KMS-11 (cell line): ENCODE results near the gene CHST10.

Experiments
- H2AFZ ChIP-seq: fragments of 200-600 bp; sonication (generic); 2 replicates; pipeline ENCODE4 v1.6.1; 2016; ENCODE audit warnings: antibody characterized with exemption, mixed run types, low read depth
- H3K27ac ChIP-seq: fragments of 200-600 bp; sonication (generic); 2 replicates; pipeline ENCODE4 v1.6.1; 2016; ENCODE audit warnings: mild to moderate bottlenecking, mixed run types
- H3K27me3 ChIP-seq: fragments of 200-600 bp; sonication (generic); 2 replicates; pipeline ENCODE4 v1.6.1; 2017; ENCODE audit warnings: mild to moderate bottlenecking, low read depth, mixed run types, moderate library complexity; ENCODE audit not compliant: insufficient read depth
- H3K36me3 ChIP-seq: fragments of 200-600 bp; sonication (generic); 2 replicates; pipeline ENCODE4 v1.6.1; 2017; ENCODE audit warnings: mild to moderate bottlenecking, mixed run types; ENCODE audit not compliant: insufficient read depth
- H3K4me1 ChIP-seq: fragments of 200-600 bp; sonication (generic); 2 replicates; pipeline ENCODE4 v1.6.1; 2016; ENCODE audit warnings: mild to moderate bottlenecking, low read depth, mixed run types; ENCODE audit not compliant: poor library complexity, severe bottlenecking
- H3K4me2 ChIP-seq: fragments of 200-600 bp; sonication (generic); 2 replicates; pipeline ENCODE4 v1.7.0; 2016; ENCODE audit warnings: mild to moderate bottlenecking, mixed run types
- H3K4me3 ChIP-seq: fragments of 200-600 bp; sonication (generic); IDR thresholded peaks from 2 replicates; pipeline ENCODE4 v1.6.1; 2017; ENCODE audit warnings: low read depth, low read length, mixed read lengths; ENCODE audit not compliant: insufficient read depth
- H3K79me2 ChIP-seq: fragments of 200-600 bp; sonication (generic); 2 replicates; pipeline ENCODE4 v1.6.1; 2016; ENCODE audit warnings: low read depth, mixed run types; ENCODE audit not compliant: insufficient read depth
- H3K9ac ChIP-seq: fragments of 200-600 bp; sonication (generic); 2 replicates; pipeline ENCODE4 v1.6.1; 2016; ENCODE audit warnings: mild to moderate bottlenecking, mixed run types
- H4K20me1 ChIP-seq: fragments of 200-600 bp; sonication (generic); 2 replicates; pipeline ENCODE4 v1.6.1; 2016; ENCODE audit warnings: mild to moderate bottlenecking, mixed run types; ENCODE audit not compliant: insufficient read depth
- TF ChIP-seq, protein P1 (sequence below): fragments of 200-600 bp; sonication (generic); conservative IDR thresholded peaks from 2 replicates; pipeline ENCODE4 v1.6.1; 2017; ENCODE audit warnings: low read depth, mild to moderate bottlenecking, antibody characterized with exemption, low read length, moderate library complexity, mixed read lengths

The CHST10 gene

DNA sequence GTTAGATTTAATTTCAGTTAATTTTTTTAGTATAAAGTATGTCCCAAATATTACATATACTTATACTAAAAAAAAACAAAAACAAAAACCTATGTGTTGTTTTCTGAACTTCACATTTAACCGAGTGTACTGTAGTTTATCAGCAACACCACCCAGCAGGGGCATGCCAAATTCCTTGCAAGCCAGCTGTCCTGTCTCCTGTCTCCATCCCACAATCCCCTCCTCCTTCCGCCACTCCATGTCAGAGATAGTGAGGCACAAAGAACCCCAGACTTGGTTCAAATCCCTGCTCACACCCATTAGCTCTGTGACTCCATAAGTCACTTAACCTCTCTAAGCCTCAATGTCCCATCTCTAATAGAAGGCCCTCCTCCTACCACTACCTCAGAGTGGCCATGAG lies 9.4 kb downstream of the CHST10 start:
- Histone ChIP-seq H3K36me3 (no peaks in the 10 kb centered on the region), H3K27me3 (no peaks in the 10 kb centered on the region), H2AFZ (no peak overlapping the region), H3K4me3 (no peak overlapping the region), H3K4me1 (no peaks in the 10 kb centered on the region), H3K27ac (no peak overlapping the region), H3K79me2 (no peaks in the 10 kb centered on the region), H4K20me1 (no peaks in the 10 kb centered on the region), H3K4me2 (no peak overlapping the region), H3K9ac (no peak overlapping the region)
- TF ChIP-seq, protein P1, sequence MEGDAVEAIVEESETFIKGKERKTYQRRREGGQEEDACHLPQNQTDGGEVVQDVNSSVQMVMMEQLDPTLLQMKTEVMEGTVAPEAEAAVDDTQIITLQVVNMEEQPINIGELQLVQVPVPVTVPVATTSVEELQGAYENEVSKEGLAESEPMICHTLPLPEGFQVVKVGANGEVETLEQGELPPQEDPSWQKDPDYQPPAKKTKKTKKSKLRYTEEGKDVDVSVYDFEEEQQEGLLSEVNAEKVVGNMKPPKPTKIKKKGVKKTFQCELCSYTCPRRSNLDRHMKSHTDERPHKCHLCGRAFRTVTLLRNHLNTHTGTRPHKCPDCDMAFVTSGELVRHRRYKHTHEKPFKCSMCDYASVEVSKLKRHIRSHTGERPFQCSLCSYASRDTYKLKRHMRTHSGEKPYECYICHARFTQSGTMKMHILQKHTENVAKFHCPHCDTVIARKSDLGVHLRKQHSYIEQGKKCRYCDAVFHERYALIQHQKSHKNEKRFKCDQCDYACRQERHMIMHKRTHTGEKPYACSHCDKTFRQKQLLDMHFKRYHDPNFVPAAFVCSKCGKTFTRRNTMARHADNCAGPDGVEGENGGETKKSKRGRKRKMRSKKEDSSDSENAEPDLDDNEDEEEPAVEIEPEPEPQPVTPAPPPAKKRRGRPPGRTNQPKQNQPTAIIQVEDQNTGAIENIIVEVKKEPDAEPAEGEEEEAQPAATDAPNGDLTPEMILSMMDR: no peak

DNA sequence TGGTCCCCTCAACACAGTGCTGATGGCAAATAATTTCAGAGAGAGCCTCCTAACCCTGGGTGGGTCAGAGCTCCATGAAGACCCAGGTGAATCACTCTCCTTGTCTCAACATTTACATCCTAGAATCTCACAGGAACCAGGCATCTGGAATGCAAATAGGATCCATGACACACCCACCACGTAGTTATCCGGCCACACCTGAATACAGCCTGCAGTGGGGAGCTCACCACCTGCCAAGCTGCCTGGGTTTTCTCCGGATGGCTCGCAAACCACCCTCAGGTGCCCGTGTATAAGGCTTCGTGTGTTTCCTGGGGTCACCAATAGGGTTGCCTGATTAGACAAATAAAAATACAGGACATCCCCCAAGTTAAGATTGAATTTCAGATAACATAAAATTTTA lies 9.9 kb downstream of the CHST10 start:
- no peak overlapping the region for H3K4me3 ChIP-seq
- no peaks in the 10 kb centered on the region for H3K4me1 ChIP-seq
- no peak overlapping the region for H2AFZ ChIP-seq
- no peaks in the 10 kb centered on the region for H4K20me1 ChIP-seq
- H3K79me2 ChIP-seq: no peaks in the 10 kb centered on the region
- no peaks in the 10 kb centered on the region for H3K36me3 ChIP-seq
- H3K9ac ChIP-seq: no peak overlapping the region
- no peak overlapping the region for H3K27ac ChIP-seq
- TF ChIP-seq, protein P1: no peak
- H3K27me3 ChIP-seq: no peaks in the 10 kb centered on the region
- no peak overlapping the region for H3K4me2 ChIP-seq

DNA sequence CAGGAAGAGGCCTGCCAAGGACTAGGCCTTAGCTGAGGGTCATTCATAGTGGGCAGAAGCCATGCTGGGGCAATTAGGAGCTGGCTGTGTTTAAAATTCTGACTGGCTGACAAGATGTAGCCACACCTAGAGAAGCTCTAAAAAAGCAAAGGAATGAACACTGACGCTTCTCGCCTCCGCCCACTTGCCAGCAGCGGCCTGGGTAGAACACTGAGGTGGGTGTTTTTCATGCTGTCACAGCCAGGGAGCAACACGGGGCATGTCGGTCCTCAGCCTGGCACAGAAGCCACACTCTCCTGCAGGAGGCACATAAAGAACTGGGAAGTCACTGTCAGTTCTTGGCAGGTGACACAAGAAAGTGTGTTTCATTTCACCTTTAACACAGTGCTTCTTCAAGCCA lies 10.4 kb downstream of the CHST10 start:
- Histone ChIP-seq H3K79me2 (no peaks in the 10 kb centered on the region), H3K4me3 (no peak overlapping the region), H3K9ac (no peak overlapping the region), H3K36me3 (no peaks in the 10 kb centered on the region), H3K4me1 (no peaks in the 10 kb centered on the region), H3K4me2 (no peak overlapping the region), H2AFZ (no peak overlapping the region), H4K20me1 (no peaks in the 10 kb centered on the region), H3K27ac (no peak overlapping the region), H3K27me3 (no peaks in the 10 kb centered on the region)
- TF ChIP-seq, protein P1: no peak

DNA sequence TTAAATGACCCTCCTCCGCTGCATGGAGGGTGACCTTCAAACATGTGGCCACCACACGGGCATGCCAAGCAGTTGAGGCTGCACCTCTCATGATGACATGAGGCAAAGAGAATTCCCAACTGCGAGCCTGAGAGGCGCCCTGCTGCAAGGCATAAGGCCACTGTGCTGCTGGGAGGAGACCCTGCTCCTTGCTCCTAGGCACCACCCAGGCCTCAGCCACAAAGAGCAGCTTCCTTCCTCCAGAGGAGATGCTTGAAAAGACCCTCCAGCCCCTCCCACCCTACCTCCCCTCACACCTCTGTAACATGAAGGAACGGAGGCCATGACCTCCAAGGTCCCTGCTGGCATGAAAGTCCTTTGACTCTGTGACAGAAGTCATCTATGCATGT lies 11.4 kb downstream of the CHST10 start:
- TF ChIP-seq, protein P1: no peak
- no peaks in the 10 kb centered on the region for H3K79me2 ChIP-seq
- H3K9ac ChIP-seq: no peak overlapping the region
- H3K27ac ChIP-seq: no peak overlapping the region
- H2AFZ ChIP-seq: no peak overlapping the region
- H3K4me1 ChIP-seq: no peaks in the 10 kb centered on the region
- H4K20me1 ChIP-seq: no peaks in the 10 kb centered on the region
- H3K4me3 ChIP-seq: no peak overlapping the region
- no peak overlapping the region for H3K4me2 ChIP-seq
- H3K36me3 ChIP-seq: no peaks in the 10 kb centered on the region
- H3K27me3 ChIP-seq: no peaks in the 10 kb centered on the region
